K562 (cell line): ENCODE data around the gene PCYT1A. TPM values are rescaled to one million over a fixed set of nuclear protein-coding genes. Genes with fewer than 3 reads are reported as not detected.

ENCODE experiments used
- ATAC-seq: fragments of 200-7000 bp; cut with Tn5 transposase; 3 replicates; pipeline ENCODE4 v1.9.1; 2020; ENCODE audit warnings: moderate library complexity
- BruUV-seq: library from RNA; stranded (reverse); fragments of 400-500 nt; replicated peaks from 2 replicates; lab custom pipeline; 2021; lab: Mats Ljungman, UMichigan
- CTCF ChIA-PET: fragments of 300-600 bp; formaldehyde crosslinking; extraction: SDS; loops from one replicate; lab custom pipeline; 2021; ENCODE audit warnings: low intra/inter-chr PET ratio; lab: Yijun Ruan, JAX
- POLR2A ChIA-PET: fragments of 300-600, 350-650 bp; sonication (Branson Sonifier 250); formaldehyde crosslinking; extraction: SDS; loops from one replicate; lab custom pipeline; 2021; ENCODE audit warnings: antibody characterized with exemption, inconsistent platforms; lab: Yijun Ruan, JAX
- DNase-seq, 4 experiments: peaks; one replicate each; pipeline versions ENCODE4 v3.0.0 to v3.0.0-alpha.2; 2011 to 2018; ENCODE audit warnings: low spot score in 3 of 4, mixed read lengths in 3 of 4; ENCODE audit errors: extremely low read depth in 1 of 4
- FAIRE-seq: peaks from 2 replicates; lab custom pipeline; 2011; peaks lifted over from hg19 to GRCh38; lab: Jason Lieb, UNC
- H2AFZ ChIP-seq: 2 replicates; pipeline ENCODE4 v1.6.0; 2011; ENCODE audit warnings: low read depth, low read length, control low read depth, inconsistent platforms
- H3K27ac ChIP-seq: fragments of 200-600 bp; 3 replicates; pipeline ENCODE4 v1.8.0; 2011; ENCODE audit warnings: low read depth, mild to moderate bottlenecking, control low read depth, inconsistent platforms, low read length, moderate library complexity, mixed read lengths; ENCODE audit errors: extremely low read depth
- H3K27me3 ChIP-seq, 2 experiments: fragments of 300-600 bp in 1 of 2; 2 replicates in 1 of 2; 3 replicates in 1 of 2; pipeline versions ENCODE4 v1.6.0 to v1.8.0; 2011; ENCODE audit warnings: inconsistent platforms in 2 of 2, low read length in 2 of 2, mild to moderate bottlenecking in 1 of 2, mixed read lengths in 1 of 2, moderate library complexity in 1 of 2; ENCODE audit not compliant: control insufficient read depth in 2 of 2, insufficient read depth in 2 of 2
- H3K36me3 ChIP-seq: fragments of 300-600 bp; 3 replicates; pipeline ENCODE4 v1.8.0; 2011; ENCODE audit warnings: mild to moderate bottlenecking, low read length, inconsistent platforms; ENCODE audit not compliant: control insufficient read depth, insufficient read depth
- H3K4me1 ChIP-seq, 2 experiments: fragments of 200-600 bp in 1 of 2; replicated peaks in 1 of 2; 2 replicates in 1 of 2; 3 replicates in 1 of 2; pipeline versions ENCODE4 v1.5.1 to v1.8.0; 2011; ENCODE audit warnings: inconsistent platforms in 2 of 2, low read length in 2 of 2, mild to moderate bottlenecking in 1 of 2, mixed read lengths in 1 of 2, moderate library complexity in 1 of 2; ENCODE audit not compliant: control insufficient read depth in 2 of 2, insufficient read depth in 2 of 2
- H3K4me2 ChIP-seq: 2 replicates; pipeline ENCODE4 v1.6.1; 2011; ENCODE audit warnings: low read length, control low read depth, inconsistent platforms, mixed read lengths; ENCODE audit not compliant: insufficient read depth
- H3K4me3 ChIP-seq: fragments of 200-600 bp; sonication (generic), shearing (Covaris generic); 2 replicates; pipeline ENCODE4 v1.5.1; 2016; ENCODE audit warnings: control low read depth, inconsistent platforms
- H3K79me2 ChIP-seq: fragments of 200-600 bp; 3 replicates; pipeline ENCODE4 v1.8.0; 2011; ENCODE audit warnings: low read length, inconsistent platforms; ENCODE audit not compliant: control insufficient read depth, insufficient read depth
- H3K9ac ChIP-seq, 2 experiments: 2 replicates each; pipeline versions ENCODE4 v1.6.0 to v1.6.1; 2011; ENCODE audit warnings: low read depth in 2 of 2, low read length in 2 of 2, control low read depth in 1 of 2, inconsistent platforms in 1 of 2, mild to moderate bottlenecking in 1 of 2, mixed read lengths in 1 of 2; ENCODE audit not compliant: insufficient read depth in 1 of 2
- H3K9me1 ChIP-seq: one replicate; pipeline ENCODE4 v1.6.0; 2011; ENCODE audit warnings: inconsistent platforms, mild to moderate bottlenecking, low read length, moderate library complexity; ENCODE audit not compliant: control insufficient read depth, insufficient read depth
- H3K9me3 ChIP-seq: replicated peaks from 2 replicates; pipeline ENCODE4 v1.5.1; 2011; ENCODE audit warnings: low read depth, low read length, inconsistent platforms; ENCODE audit not compliant: control insufficient read depth, insufficient read depth
- H4K20me1 ChIP-seq: replicated peaks from 2 replicates; pipeline ENCODE4 v1.6.1; 2011; ENCODE audit warnings: low read length, inconsistent platforms, mixed read lengths; ENCODE audit not compliant: control insufficient read depth, insufficient read depth
- KAT8 ChIP-seq: fragments of 450-650 bp; IDR thresholded peaks from 2 replicates; pipeline ENCODE4 v1.6.1; 2016; ENCODE audit warnings: low read depth, mild to moderate bottlenecking
- SUPT5H ChIP-seq: fragments of 450-650 bp; IDR thresholded peaks from 2 replicates; pipeline ENCODE4 v1.6.1; 2016
- ZNF507 ChIP-seq: conservative IDR thresholded peaks from 2 replicates; pipeline ENCODE4 v1.6.1; 2017; ENCODE audit warnings: missing genetic modification characterization, missing compliant biosample characterization
- WGBS: fragments of 100-300 bp; shearing (Covaris generic); methylation state at CpG from one replicate; pipeline ENCODE4 v1.1.6; 2016; ENCODE audit warnings: low coverage, mixed read lengths; ENCODE audit not compliant: insufficient coverage; ENCODE audit errors: missing lambda C conversion rate; 5-methylcytosine and 5-hydroxymethylcytosine counted together
- in situ Hi-C: fragments of 300-500 bp; cut with MboI; formaldehyde crosslinking; loops from 4 replicates; pipeline ENCODE4 v1.15.0; 2018; ENCODE audit warnings: inconsistent platforms, mixed read lengths
- intact Hi-C: fragments of 100-400 bp; cut with micrococcal nuclease; formaldehyde crosslinking; loops from 2 replicates; pipeline ENCODE4 v1.14.2; 2022
- polyA plus RNA-seq, 8 experiments: library from polyadenylated mRNA; depleted of rRNA in 4 of 8; stranded (reverse) in 5 of 8; unstranded in 3 of 8; fragments of >200 nt; fragmentation: Nextera tagmentation in 2 of 8; fragmentation: Illumina TruSeq in 1 of 8; extraction: Ambion mirVana in 2 of 8; extraction: Trizol in 1 of 8; gene quantifications; 2 replicates each; pipeline versions ENCODE4 v1.2.1 to v1.2.3, GENCODE V29; 2011 to 2014; ENCODE audit warnings: inconsistent platforms in 1 of 8, missing spikeins in 1 of 8
- total RNA-seq, 7 experiments: library from RNA; depleted of rRNA in 6 of 7; stranded (reverse); fragments of >200 nt in 6 of 7; fragmentation: Illumina TruSeq in 2 of 7; extraction: Trizol in 2 of 7; gene quantifications; 2 replicates each; pipeline versions ENCODE4 v1.2.1 to v1.2.3, GENCODE V29; 2011 to 2021; ENCODE audit warnings: low replicate concordance in 1 of 7
- TF ChIP-seq, protein P1 (sequence below): fragments of 200-800 bp; sonication (Bioruptor generic); IDR thresholded peaks from 2 replicates; pipeline ENCODE4 v1.6.1; 2017; ENCODE audit warnings: missing genetic modification characterization, missing compliant biosample characterization

PCYT1A gene
- total and polyA plus RNA-seq, 9 of the 15 experiments (the other 6 are each of a cell fraction or from before 2014, with no cell fraction given) = 13.4 to 62.8 (median 49.4) TPM

- no peaks in the 10 kb centered on the region for H3K9me3 ChIP-seq
- 69% methylated on average over 12 of the region's 12 CpGs for WGBS
- no peaks in the 10 kb centered on the region for H4K20me1 ChIP-seq
- intact Hi-C loops (no loop called here), in situ Hi-C loops (no loop called here)
- no peak overlapping the region for H3K27ac ChIP-seq
- H3K9ac ChIP-seq = no peak overlapping the region
- no peaks in the 10 kb centered on the region for H3K27me3 ChIP-seq
- no peak overlapping the region for H3K4me3 ChIP-seq
- TF ChIP-seq SUPT5H (0 out of 2 replicates have a peak, but pooled peaks have one; percentile 19), ZNF507 (tag) (no peak), KAT8 (no peak)
- TF ChIP-seq, protein P1, sequence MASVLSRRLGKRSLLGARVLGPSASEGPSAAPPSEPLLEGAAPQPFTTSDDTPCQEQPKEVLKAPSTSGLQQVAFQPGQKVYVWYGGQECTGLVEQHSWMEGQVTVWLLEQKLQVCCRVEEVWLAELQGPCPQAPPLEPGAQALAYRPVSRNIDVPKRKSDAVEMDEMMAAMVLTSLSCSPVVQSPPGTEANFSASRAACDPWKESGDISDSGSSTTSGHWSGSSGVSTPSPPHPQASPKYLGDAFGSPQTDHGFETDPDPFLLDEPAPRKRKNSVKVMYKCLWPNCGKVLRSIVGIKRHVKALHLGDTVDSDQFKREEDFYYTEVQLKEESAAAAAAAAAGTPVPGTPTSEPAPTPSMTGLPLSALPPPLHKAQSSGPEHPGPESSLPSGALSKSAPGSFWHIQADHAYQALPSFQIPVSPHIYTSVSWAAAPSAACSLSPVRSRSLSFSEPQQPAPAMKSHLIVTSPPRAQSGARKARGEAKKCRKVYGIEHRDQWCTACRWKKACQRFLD (CRISPR knock-in tag) = no peak
- peaks cover 0 to 9% of the 10 kb centered on the region in 2 experiments; a peak in 2 of 5 replicates for H3K4me1 ChIP-seq
- no TSS peak for BruUV-seq
- H3K4me2 ChIP-seq = no peak overlapping the region
- CTCF ChIA-PET = no interaction called here
- H3K9me1 ChIP-seq = peaks cover 9% of the 10 kb centered on the region
- DNase-seq (no peak), FAIRE-seq (no peak), ATAC-seq (peak; percentile 16; the same call in 2 of the 3 replicates)
- peaks cover 35% of the 10 kb centered on the region for H3K36me3 ChIP-seq
- H3K79me2 ChIP-seq = no peaks in the 10 kb centered on the region
- POLR2A ChIA-PET = interaction anchor here (0.7 to 1.6 kb wide), 5 partner anchors 8 to 277 kb away, joined by 3 to 5 read pairs (median 4); partner anchors contain the start of gene DYNLT2B
- no peak overlapping the region for H2AFZ ChIP-seq
Measured at GRCh38 chr3:196235452-196236122, 51.9 kb downstream of the PCYT1A start.
